ENCODE measurements around the gene DDR2.
"Not testable (repeated sequence)": the region's sequence is repeated elsewhere in the genome, so short reads cannot be mapped to it uniquely, and the experiment has no call there.

GRCh38 chr1:162582901-162583300, 49.4 kb upstream of the DDR2 start:
- not testable (repeated sequence) for TF ChIP-seq EZH2phosphoT487 (IDR thresholded peaks at IDR 0.05; ENCODE audit: insufficient read depth, low read depth); EZH2 (IDR thresholded peaks at IDR 0.05; ENCODE audit: insufficient read depth, poor library complexity, severe bottlenecking)
